Natural killer cell (primary cell): ENCODE data around the gene PASK. TPM values are rescaled to one million over a fixed set of nuclear protein-coding genes. Genes with fewer than 3 reads are reported as not detected.

Experiments used
- ATAC-seq, 3 donors: fragments of 150-1000 bp in 2 of 3; fragments of 200-7000 bp in 1 of 3; cut with Tn5 transposase; 1 replicate in 1 of 3; 2 replicates in 2 of 3; pipeline ENCODE4 v1.10.0; 2021; ENCODE audit warnings: mild to moderate bottlenecking in 2 of 3, moderate library complexity in 2 of 3
- DNase-seq, 2 donors: peaks; one replicate each; pipeline versions ENCODE4 v3.0.0 to v3.0.0-alpha.2; 2013 to 2021; ENCODE audit warnings: mixed read lengths in 1 of 2
- H3K27ac ChIP-seq: one replicate; pipeline ENCODE4 v1.5.1; 2013; ENCODE audit warnings: mild to moderate bottlenecking, low read length
- H3K27me3 ChIP-seq: one replicate; pipeline ENCODE4 v1.6.1; 2013; ENCODE audit warnings: low read length; ENCODE audit not compliant: control insufficient read depth, insufficient read depth
- H3K36me3 ChIP-seq: one replicate; pipeline ENCODE4 v1.6.1; 2013; ENCODE audit warnings: low read length; ENCODE audit not compliant: control insufficient read depth, insufficient read depth
- H3K4me1 ChIP-seq: one replicate; pipeline ENCODE4 v1.6.1; 2013; ENCODE audit warnings: low read length; ENCODE audit not compliant: control insufficient read depth, insufficient read depth
- H3K4me3 ChIP-seq: one replicate; pipeline ENCODE4 v1.5.1; 2013; ENCODE audit warnings: low read length
- H3K9me3 ChIP-seq: one replicate; pipeline ENCODE4 v1.6.1; 2013; ENCODE audit warnings: low read length; ENCODE audit not compliant: control insufficient read depth, insufficient read depth
- H3K27ac Mint-ChIP-seq, 2 donors: one replicate each; pipeline ENCODE4 v1.8.0; 2022; ENCODE audit warnings: mild to moderate bottlenecking in 2 of 2, mixed read lengths in 2 of 2, moderate library complexity in 1 of 2
- H3K27me3 Mint-ChIP-seq, 2 donors: one replicate each; pipeline ENCODE4 v1.8.0; 2022; ENCODE audit warnings: low read depth in 2 of 2, mixed read lengths in 2 of 2
- H3K36me3 Mint-ChIP-seq: one replicate; pipeline ENCODE4 v1.8.0; 2022; ENCODE audit warnings: mixed read lengths
- H3K4me1 Mint-ChIP-seq, 2 donors: one replicate each; pipeline ENCODE4 v1.8.0; 2022; ENCODE audit warnings: mixed read lengths in 2 of 2
- H3K4me3 Mint-ChIP-seq: one replicate; pipeline ENCODE4 v1.8.0; 2022; ENCODE audit warnings: mild to moderate bottlenecking, moderate library complexity, mixed read lengths
- H3K9me3 Mint-ChIP-seq, 2 donors: one replicate each; pipeline ENCODE4 v1.8.0; 2022; ENCODE audit warnings: mixed read lengths in 2 of 2
- CTCF ChIP-seq: fragments of 200-600 bp; IDR thresholded peaks from one replicate; pipeline ENCODE4 v1.8.0; 2022; ENCODE audit warnings: antibody characterized with exemption
- WGBS: methylation state at CpG from one replicate; pipeline ENCODE4 v1.1.7; 2013; ENCODE audit warnings: missing lambda C conversion rate; ENCODE audit not compliant: insufficient coverage; 5-methylcytosine and 5-hydroxymethylcytosine counted together
- intact Hi-C: fragments of 100-400 bp; cut with micrococcal nuclease; formaldehyde crosslinking; loops from one replicate; pipeline ENCODE4 v1.14.2; 2022
- total RNA-seq, 4 donors: library from RNA; stranded (reverse); fragments of 120-200 nt in 1 of 4; gene quantifications; one replicate each; pipeline versions ENCODE4 v1.2.3 to v1.2.4, GENCODE V29; 2013 to 2022

Gene PASK
- total RNA-seq, 3 donors from 2014 or later (not counting 1 experiment from before 2014, with no cell fraction given) = 27.9 to 45.2 (median 36.2) TPM

DNA sequence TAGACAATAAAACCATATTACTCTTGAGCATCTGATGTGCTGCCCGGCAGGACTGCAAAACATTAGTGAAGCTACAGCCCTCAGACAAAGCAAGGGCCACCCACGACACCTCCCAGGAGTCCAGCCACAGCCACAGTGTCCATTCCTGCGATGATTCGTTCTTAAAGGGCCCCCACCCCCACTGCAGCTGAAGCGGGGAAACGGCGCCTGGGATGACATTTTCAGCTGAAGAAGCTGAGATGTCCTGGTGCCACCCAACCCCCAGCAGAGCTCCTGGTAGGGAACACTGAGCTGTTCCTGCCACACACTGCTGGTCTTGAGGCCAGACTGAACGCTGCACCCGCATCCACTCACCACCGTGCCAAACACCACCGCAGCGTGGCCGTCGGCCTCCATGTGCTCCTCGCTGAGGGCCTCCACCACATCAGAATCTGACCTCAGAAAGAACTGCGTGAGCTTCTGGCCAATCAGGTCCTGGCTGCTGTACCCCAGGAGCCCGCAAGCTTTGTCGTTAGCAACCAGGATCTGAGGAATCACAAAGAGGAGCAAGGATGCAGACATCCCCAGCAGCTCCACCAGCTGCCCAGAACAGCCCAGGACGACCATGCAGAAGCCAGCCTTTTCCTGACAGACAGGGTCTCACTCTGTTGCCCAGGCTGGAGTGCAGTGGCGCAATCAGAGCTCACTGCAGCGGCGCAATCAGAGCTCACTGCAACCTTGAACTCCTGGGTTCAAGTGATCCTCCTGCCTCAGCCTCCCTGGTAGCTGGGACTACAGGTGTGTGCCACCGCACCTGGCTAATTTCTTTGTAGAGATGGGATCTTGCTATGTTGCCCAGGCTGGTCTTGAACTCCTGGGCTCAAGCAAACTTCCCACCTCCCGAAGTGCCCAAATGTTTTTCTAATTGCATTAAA, 9.5 kb downstream of the PASK start:
- DNase-seq (no peak), ATAC-seq (no peak)
- Mint-ChIP-seq H3K27ac (no peak overlapping the region), H3K27me3 (no peaks in the 10 kb centered on the region), H3K36me3 (no peaks in the 10 kb centered on the region), H3K4me1 (no peaks in the 10 kb centered on the region), H3K9me3 (no peaks in the 10 kb centered on the region), H3K4me3 (no peak overlapping the region)
- Histone ChIP-seq H3K27ac (no peak overlapping the region), H3K4me1 (no peaks in the 10 kb centered on the region), H3K9me3 (no peaks in the 10 kb centered on the region), H3K4me3 (no peak overlapping the region), H3K27me3 (no peaks in the 10 kb centered on the region), H3K36me3 (peaks cover 7% of the 10 kb centered on the region)
- intact Hi-C loops = no loop called here
- WGBS = 97% methylated on average over 24 of the region's 24 CpGs
- no peak for TF ChIP-seq CTCF

- no peak overlapping the region for H3K27ac Mint-ChIP-seq
- H3K9me3 Mint-ChIP-seq = no peaks in the 10 kb centered on the region
- H3K36me3 Mint-ChIP-seq = no peaks in the 10 kb centered on the region
- 95% methylated on average over 16 of the region's 16 CpGs for WGBS
- H3K4me1 Mint-ChIP-seq = no peaks in the 10 kb centered on the region
- TF ChIP-seq CTCF = no peak
- DNase-seq = no peak
- Histone ChIP-seq H3K27ac (no peak overlapping the region), H3K27me3 (no peaks in the 10 kb centered on the region), H3K4me1 (no peaks in the 10 kb centered on the region), H3K4me3 (no peak overlapping the region), H3K9me3 (no peaks in the 10 kb centered on the region), H3K36me3 (peaks cover 9% of the 10 kb centered on the region)
- ATAC-seq = no peak
- no peak overlapping the region for H3K4me3 Mint-ChIP-seq
- intact Hi-C loops = no loop called here
- H3K27me3 Mint-ChIP-seq = no peaks in the 10 kb centered on the region
Observed at GRCh38 chr2:241138471-241138870, 10.8 kb downstream of the PASK start.

GRCh38 chr2:241137276-241138190, 11.7 kb downstream of the PASK start:
- WGBS = 93% methylated on average over 24 of the region's 24 CpGs
- ATAC-seq (no peak), DNase-seq (no peak)
- no peaks in the 10 kb centered on the region for H3K4me1 Mint-ChIP-seq
- Histone ChIP-seq H3K4me3 (no peak overlapping the region), H3K36me3 (peaks cover 7% of the 10 kb centered on the region), H3K9me3 (no peaks in the 10 kb centered on the region), H3K4me1 (no peaks in the 10 kb centered on the region), H3K27me3 (no peaks in the 10 kb centered on the region), H3K27ac (no peak overlapping the region)
- intact Hi-C loops = no loop called here
- no peaks in the 10 kb centered on the region for H3K27me3 Mint-ChIP-seq
- no peak for TF ChIP-seq CTCF
- no peak overlapping the region for H3K4me3 Mint-ChIP-seq
- H3K27ac Mint-ChIP-seq = no peak overlapping the region
- H3K9me3 Mint-ChIP-seq = no peaks in the 10 kb centered on the region
- no peaks in the 10 kb centered on the region for H3K36me3 Mint-ChIP-seq
